GM21619 (cell line): ENCODE measurements around the gene SLC46A3.
A peak's percentile ranks its signal among the peaks of the same experiment; 100 is the strongest.
"Not testable (repeated sequence)": the region's sequence is repeated elsewhere in the genome, so short reads cannot be mapped to it uniquely, and the experiment has no call there.

Experiments used
- ATAC-seq: cut with Tn5 transposase; IDR thresholded peaks from one replicate; pipeline ENCODE4 v1.9.1; 2021; ENCODE audit not compliant: unreplicated experiment

The SLC46A3 gene

DNA sequence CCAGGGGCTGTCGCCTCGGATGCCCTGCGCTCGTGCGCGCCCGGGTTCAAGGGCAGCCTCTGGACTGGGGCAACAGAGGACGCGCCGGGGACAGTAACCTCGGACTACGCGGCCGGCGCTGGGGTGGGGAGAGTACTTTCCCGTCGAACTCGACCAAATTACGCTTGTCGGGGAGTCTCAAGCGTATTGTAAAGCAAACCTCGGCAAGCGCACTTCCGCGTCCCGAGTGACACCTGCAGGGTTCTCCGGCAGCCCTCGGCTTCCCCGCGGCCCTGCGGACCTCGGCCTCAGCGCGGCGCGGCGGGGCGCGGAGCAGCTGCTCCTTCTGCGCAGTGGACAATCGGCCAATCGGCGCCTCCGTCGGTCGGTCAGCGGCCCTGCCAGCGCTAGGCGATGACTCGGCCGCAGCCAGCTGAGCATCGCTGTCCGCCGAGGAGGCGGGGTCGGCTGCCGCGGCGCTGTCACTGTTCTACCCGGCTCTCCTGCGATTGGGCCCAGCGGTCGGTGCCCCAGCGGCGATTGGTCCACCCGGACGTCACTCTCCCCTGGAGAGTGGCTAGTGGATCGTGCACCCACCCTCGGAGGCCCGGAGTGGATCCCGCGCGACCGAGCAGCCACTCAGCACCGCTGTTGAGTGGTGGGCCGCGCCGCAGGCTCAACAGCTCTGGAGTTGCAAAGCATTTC is at the start of gene SLC46A3:
TSS of gene SLC46A3 (minus strand) at position 428 of the 684 bp plus-strand sequence. CDS start 972 bp downstream, outside the sequence.
- ATAC-seq, result peak; percentile 99

DNA sequence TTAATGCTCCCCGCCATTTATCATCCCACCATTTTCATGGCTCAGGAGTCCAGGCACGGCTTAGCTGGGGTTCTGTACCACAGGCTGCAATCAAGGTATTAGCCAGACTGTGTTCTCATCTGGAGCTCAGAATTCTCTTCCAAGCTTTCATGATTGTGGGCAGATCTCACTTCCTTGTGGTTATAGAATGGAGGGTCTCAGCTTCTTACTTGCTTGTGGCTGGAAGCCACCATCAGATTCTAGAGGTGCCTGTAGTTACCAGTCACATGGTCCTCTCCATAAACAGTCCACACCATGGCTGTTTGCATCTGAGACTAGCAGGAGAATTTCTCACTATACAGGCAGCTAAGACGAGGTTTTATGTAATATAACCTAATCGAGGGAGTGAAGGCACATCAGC is 45.1 kb upstream of the SLC46A3 start:
- no peak for ATAC-seq

- no peak for ATAC-seq
Measured at GRCh38 chr13:28761586-28761985, 42.8 kb upstream of the SLC46A3 start.

GRCh38 chr13:28755546-28755870 is 36.7 kb upstream of the SLC46A3 start:
- no peak for ATAC-seq

DNA sequence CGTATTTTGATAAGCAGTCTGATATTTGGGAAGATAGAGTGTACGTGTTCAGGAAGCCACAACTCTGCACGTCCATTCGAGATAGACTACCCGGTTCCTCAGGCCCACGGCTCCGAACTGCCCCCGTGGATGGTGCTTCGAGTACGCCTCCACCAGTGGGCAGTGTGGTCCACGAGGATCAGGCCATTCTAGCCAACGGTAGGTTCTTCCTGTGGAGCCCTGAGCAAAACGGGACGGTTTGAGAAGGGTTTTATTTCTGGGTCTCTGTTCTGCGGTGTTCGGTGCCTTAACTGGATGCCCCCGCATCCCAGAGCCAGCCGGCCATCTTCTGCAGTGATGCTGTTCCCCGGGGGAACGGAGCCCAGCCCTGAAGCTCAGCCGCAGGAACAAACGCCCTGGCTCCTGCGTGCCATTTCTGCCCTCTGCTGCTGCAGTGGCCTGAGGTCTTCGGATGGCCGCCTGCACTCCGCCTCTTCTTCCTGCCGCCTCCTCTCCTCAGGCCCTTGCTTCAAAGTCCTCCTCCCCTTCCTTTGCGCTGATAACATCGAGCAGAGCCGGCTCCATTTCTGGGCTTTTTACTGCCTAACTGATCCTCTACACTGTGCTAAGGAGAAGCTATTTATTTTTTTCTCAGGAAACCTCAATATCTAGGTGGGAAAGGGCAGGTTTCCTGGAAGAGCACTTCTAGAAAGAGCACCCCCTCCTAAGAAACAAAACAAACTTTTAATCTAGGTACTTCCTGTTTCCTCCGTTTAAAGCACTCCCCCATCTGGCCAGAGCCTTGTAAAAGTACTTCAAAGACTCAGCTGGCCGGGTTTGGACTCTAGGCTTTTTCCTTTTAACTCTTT is 36.2 kb upstream of the SLC46A3 start:
- ATAC-seq, result no peak

DNA sequence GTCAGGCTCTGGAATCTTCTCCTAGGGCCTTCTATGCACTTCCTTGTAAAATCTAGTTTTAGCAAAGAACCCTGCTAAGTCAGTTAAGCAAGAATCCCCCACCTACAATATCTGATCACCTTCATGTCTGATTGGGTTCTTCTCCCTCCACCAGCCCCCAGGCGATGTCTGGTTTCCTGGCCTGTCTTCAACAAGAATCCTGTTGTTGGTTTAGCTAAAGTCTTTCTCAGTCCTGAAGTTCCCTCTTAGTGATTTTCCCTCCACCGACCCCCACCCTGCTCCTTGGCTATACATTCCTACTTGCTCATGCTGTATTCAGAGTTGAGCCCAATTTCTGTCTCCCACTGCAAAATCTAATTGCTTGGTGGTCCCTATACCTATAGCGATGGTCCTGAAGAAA is 35.2 kb upstream of the SLC46A3 start:
- no peak for ATAC-seq

DNA sequence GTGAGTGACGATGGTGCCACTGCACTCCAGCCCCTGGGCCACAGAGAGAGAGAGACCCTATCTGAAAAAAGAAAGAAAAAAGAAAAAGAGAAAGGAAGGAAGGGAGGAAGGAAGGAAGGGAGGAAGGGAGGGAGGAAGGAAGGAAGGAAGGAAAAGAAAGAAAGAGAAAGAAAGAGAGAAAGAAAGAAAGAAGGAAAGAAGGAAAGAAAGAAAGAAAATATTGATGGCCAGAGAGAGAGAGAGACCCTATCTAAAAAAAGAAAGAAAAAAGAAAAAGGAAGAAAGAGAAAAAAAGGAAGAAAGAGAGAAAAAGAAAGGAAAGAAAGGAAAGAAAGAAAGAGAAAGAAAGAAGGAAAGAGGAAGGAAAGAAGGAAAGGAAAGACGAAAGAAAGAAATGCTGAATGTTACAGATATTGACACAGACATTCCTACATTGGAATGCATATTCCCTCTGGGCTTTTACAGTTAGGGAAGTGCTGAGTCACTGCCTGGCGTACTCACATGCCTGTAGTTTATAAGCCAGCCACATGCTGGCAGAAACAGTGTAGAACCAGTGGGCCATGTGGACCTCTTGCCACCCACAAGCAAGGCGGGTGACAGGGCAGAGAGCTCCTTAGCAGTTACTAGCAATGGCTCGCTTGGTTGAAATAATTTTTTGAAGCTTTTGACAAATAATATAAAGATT is 34.6 kb upstream of the SLC46A3 start:
- no peak for ATAC-seq

DNA sequence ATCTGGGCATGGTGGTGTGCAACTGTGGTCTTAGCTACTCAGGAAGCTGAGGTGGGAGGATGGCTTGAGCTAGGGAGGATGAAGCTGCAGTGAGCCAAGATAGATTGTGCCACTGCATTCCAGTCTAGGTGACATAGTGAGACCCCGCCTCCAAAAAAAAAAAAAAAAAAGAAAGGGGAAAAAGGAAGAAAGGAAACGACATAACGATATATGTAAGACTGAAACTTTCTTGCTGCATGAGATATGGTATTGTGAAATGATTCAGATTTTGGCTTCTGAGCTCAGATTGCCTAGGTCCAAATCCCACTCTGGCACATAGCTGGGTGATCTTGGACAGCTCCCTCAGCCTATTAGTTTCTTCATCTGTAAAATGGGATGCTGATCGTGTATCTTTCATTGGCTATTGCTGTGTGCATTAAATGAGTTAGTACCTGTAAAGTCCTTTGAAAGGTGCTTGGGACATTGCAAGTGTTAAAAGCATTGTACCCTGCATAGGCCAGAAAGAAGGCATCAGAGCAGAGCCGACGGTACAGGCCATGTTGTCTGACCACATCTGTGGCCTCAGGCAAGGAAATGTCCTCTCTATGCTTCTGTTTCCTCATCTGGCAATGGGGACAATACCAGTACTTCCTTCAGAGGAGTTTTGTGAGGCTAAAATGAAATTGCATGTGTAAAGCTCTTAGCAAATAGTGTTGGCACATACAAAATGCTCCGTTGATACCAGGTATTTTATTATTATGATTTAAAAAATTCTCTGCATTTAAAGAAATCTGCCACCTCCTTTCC is 32.6 kb upstream of the SLC46A3 start:
- no peak for ATAC-seq

GRCh38 chr13:28750187-28751045 is 31.6 kb upstream of the SLC46A3 start:
- no peak for ATAC-seq

DNA sequence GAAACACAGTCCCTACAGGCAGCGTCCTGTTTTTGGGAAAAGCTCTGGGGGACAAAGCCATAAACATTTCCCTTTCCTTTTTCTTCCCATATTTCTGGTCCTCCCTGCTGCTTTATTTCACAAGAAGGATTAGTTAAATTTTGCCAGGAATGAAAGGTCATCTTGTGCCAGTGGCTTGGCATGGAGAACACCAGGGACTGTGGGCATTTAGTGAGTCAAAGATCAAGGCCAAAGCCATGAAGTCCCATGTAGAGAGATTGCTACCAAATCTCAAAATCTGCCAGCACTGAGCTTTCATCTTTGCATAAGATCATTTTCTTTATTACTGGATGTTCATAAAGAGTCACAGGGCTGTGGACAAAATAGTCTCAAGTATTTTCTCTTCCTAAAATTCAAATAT is 29.1 kb upstream of the SLC46A3 start:
- ATAC-seq, result no peak

GRCh38 chr13:28746287-28746612 is 27.5 kb upstream of the SLC46A3 start:
- no peak for ATAC-seq

DNA sequence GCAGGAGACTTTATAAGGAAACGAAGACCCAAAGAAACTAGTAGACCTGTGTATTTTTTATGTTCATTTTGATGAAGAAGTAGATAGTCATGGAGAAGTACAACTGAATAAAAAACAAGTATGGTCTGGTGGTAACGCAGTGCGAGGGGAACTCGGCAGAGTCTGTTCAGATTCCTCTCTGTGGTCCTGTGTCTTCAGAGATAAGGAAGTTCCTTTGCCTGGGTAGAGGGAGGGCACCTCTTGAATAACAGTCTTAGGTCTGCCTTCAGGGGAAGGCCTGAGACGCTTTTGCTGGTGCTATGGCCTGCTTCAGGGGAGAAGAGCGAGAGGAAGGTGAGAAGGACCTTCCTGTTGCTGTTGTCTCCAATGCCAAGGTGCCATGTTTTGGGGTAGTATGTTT is 25.9 kb upstream of the SLC46A3 start:
- no peak for ATAC-seq

GRCh38 chr13:28744091-28744536 is 25.3 kb upstream of the SLC46A3 start:
- no peak for ATAC-seq

GRCh38 chr13:28743499-28744083 is 24.8 kb upstream of the SLC46A3 start:
- ATAC-seq, result no peak

GRCh38 chr13:28743020-28743419 is 24.2 kb upstream of the SLC46A3 start:
- no peak for ATAC-seq

DNA sequence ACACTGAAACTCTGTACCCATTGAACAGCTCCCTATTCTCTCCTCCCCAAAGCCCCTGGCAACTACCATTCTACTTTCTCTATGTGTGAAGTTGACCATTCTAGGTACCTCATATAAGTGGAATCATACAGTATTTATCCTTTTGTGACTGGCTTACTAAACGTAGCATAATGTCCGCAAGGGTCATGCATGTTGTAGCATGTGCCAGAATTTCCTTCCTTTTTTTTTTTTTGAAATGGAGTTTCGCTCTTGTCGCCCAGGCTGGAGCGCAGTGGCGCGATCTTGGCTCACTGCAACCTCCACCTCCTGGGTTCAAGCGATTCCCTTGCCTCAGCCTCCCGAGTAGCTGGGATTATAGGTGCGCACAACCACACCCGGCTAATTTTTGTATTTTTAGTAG is 23.7 kb upstream of the SLC46A3 start:
- ATAC-seq, result not testable (repeated sequence)

DNA sequence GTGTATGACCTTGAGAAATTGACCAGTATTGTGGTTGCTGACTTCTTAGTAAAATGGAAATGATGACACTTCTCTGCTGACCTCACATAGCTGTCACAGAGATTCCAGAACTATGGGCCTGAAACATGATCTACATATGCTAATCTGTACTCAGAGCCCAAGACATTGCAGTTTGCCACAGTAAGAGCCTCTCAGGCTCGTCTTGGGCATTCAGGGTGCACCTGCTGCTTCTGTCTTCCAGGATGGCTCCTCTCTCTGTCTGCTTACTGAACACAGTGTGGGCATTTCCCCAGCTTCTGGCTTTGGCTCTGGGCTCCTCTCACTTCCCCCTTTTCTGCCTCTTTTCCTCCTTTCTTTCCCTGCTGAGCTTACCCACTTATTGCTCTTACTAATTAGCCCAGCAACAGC is 22.3 kb upstream of the SLC46A3 start:
- ATAC-seq, result no peak

- ATAC-seq, result no peak
Measured at GRCh38 chr13:28739376-28739775, 20.6 kb upstream of the SLC46A3 start.

- ATAC-seq, result no peak
Measured at GRCh38 chr13:28735481-28736029, 16.8 kb upstream of the SLC46A3 start.

DNA sequence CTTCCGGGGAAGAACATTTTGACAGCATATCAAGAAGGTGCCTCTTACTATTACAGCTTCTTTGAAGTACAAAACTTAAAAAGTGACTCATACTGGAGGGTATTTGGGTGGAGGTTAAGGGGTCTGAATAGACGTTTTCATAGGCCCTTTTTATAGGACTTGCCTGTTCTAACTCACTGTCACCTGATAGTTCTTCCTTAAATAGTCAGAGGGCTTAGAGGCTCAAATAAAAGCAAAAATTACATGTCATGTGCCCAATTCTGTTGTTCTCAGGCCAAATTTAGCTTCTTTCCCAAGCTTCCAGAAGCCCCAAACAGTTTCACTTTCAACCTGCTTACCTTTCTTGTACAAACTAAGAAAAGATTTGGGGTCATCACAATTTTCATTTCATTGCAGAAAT is 16.1 kb upstream of the SLC46A3 start:
- ATAC-seq, result no peak
